Tibial nerve (tissue), 4 donors: Measurements from ENCODE around the gene PHACTR1.

ENCODE experiments used
- EP300 ChIP-seq, 2 donors: sonication (generic); formaldehyde crosslinking; IDR thresholded peaks; one replicate each; pipeline ENCODE4 v1.6.1; 2017; ENCODE audit warnings: antibody characterized with exemption in 2 of 2, mild to moderate bottlenecking in 1 of 2
- TF ChIP-seq, protein P1 (sequence below), 5 experiments: fragments of 200-600 bp in 3 of 5; fragments of 450-650 bp in 2 of 5; sonication (generic) in 3 of 5; IDR thresholded peaks; one replicate each; pipeline ENCODE4 v1.5.1; 2016 to 2019; ENCODE audit warnings: antibody characterized with exemption in 5 of 5, mild to moderate bottlenecking in 3 of 5, moderate library complexity in 2 of 5

DNA sequence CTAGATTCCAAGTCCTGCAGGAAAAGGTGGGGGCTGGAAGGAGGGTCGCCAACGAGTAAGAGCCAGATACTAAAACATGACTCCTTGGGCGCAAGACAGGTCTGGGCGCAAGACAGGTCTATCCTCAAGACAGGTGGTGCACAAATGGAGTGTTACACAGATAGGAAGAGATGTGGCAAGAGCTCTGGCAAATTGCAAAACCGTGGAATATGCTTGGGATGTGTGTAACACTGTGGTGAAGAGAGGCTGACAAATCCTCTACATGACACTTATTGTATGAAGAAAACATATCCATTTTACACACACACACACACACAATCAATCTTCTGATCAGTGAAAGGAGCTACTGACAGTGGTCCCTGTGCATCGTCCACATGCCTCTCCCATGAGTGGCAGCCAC is 534.1 kb downstream of the PHACTR1 start:
- TF ChIP-seq, protein P1, sequence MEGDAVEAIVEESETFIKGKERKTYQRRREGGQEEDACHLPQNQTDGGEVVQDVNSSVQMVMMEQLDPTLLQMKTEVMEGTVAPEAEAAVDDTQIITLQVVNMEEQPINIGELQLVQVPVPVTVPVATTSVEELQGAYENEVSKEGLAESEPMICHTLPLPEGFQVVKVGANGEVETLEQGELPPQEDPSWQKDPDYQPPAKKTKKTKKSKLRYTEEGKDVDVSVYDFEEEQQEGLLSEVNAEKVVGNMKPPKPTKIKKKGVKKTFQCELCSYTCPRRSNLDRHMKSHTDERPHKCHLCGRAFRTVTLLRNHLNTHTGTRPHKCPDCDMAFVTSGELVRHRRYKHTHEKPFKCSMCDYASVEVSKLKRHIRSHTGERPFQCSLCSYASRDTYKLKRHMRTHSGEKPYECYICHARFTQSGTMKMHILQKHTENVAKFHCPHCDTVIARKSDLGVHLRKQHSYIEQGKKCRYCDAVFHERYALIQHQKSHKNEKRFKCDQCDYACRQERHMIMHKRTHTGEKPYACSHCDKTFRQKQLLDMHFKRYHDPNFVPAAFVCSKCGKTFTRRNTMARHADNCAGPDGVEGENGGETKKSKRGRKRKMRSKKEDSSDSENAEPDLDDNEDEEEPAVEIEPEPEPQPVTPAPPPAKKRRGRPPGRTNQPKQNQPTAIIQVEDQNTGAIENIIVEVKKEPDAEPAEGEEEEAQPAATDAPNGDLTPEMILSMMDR (IDR thresholded peaks at IDR 0.05): no peak
- no peak for TF ChIP-seq EP300 (IDR thresholded peaks at IDR 0.05)
